Stromal cell of bone marrow (primary cell): ENCODE data around the gene SIN3A.
"Not testable (repeated sequence)": the region's sequence is repeated elsewhere in the genome, so short reads cannot be mapped to it uniquely, and the experiment has no call there.

Experiments
- DNase-seq: peaks from one replicate; pipeline ENCODE4 v3.0.0-alpha.2; 2012; ENCODE audit warnings: low read depth

Gene SIN3A

DNA sequence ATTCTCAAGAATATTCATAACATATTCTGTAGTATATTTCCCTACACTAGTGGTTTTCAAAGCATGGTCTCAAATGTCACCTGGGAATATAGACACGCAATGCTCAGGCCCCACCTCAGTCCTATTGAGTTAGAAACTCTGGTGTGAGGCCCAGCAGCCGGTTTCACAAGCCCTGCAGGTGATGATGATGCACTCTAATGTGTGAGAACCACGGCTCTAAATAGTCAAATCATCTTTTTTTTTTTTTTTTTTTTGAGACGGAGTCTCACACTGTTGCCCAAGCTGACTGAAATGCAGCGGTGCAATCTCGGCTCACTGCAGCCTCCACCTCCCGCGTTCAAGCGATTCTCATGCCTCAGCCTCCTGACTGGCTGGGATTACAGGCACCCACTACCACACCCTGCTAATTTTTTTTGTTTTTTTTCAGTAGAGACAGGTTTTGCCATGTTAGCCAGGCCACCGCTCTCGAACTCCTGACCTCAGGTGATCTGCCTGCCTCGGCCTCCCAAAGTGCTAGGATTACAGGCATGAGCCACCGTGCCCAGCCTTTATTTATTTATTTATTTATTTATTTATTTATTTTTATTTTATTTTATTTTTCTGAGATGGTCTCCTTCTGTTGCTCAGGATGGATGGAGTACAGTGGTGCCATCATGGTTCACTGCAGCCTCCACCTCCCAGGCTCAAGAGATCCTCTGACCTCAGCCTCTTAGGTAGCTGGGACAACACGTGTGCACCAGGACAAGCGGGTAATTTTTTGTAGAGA lies 117.7 kb downstream of the SIN3A start:
- DNase-seq: not testable (repeated sequence)

DNA sequence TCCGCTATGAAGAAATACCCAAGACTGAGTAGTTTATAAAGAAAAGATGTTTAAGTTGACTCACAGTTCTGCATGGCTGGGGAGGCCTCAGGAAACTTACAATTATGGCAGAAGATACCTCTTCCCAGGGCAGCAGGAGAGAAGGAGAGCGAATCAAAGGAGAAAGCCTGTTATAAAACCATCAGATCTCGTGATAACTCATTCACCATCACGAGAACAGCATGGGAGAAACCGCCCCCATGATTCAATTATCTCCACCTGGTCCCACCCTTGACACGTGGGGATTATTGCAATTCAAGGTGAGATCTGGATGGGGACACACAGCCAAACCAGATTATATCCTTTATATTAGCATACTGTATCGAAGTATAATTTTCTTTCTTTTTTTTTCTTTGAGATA lies 119.4 kb downstream of the SIN3A start:
- not testable (repeated sequence) for DNase-seq

DNA sequence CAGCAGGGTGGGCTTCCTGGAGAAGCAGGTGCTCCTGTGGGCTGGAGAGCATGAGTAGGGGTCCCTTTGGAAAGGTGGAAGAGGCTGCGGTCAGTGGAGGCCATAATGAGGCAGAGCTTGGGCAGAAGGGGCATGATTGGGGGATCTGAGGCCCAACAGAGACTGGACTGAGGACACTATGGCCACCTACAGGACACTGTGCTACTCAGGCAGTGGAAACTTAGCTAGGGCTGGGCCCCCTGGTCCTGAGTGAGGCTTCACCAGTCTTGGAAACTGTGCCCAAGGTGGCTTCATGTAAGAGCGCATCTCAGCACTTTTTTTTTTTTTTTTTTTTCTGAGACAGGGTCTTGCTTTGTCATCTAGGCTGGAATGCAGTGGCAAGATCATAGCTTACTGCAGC lies 121.9 kb downstream of the SIN3A start:
- no peak for DNase-seq

DNA sequence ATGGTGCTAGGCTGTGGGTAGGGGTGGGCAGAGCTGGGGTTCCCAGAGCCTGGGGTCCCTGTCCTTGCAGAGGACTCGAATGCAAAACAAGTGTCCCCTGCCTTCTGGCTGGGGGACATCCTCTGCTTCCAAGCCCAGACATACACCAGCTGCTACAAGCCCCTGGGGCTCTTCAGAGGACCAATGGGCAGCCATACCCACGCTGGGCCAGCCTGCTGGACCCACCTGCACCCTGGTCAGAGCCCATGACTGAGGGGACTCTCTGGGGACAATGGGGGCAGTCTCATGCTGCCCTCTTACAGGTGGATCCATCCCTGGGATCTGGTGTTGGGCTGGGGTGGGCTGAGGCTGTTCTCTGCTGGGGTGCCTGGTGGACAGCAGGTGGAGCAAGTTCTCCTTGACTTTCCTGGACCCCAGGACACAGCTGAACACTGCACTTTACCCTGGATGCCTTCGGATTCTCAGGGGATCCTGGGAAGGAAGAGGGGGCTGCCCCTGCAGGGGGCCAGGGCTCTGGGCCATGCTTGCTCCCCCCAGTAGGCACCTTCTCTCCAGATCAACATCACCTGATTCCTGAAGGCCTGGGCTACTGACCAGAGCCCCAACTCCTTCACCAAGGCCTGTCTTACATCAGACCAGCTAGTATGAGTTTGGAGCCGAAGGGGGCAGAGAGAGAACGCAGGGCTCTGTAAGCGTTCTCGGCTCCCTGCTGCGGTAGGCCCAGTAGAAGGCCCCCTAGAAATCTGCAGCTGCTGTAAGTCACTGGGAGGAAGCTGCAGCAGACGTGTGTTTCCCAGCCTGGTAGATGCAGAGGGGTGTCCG lies 122.8 kb downstream of the SIN3A start:
- no peak for DNase-seq

DNA sequence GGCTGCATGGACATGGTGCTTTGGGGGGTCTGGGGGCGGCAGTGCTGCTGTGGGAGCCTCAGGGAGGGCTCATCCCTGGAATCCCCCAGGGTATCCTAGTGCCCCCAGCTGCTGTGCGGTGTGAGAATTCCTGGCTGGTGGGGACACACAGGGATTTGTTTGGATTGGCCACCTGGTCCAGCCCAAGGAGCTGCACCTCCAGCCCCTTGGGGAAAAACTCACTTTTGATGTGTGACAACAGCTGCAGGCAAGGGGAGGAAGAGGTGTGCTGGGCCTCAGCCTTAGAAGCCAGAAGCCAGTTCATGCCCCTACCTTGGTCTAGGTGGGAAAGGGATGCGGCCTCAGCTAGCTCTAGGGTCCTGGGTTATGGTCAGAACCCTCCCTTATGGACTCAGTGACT lies 124.0 kb downstream of the SIN3A start:
- DNase-seq: no peak

DNA sequence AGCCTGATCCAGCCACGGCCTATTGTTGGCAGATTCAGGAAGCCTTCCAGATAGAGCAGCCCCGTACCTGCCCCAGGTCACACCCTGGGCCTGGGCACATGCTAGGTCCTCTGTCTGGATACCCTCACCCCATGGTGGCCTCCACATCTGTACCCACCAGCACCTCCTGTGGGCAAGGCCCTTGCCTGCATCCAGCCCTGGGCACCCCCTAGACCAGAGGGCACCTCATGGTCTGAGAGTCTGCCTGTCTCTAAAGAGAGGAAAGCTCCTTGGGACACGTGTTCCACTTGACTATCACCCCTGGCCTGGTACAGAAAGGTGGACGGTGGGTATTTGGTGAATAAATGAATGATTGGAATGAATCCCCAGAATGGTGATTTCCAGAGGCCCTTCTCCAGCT lies 124.5 kb downstream of the SIN3A start:
- no peak for DNase-seq

DNA sequence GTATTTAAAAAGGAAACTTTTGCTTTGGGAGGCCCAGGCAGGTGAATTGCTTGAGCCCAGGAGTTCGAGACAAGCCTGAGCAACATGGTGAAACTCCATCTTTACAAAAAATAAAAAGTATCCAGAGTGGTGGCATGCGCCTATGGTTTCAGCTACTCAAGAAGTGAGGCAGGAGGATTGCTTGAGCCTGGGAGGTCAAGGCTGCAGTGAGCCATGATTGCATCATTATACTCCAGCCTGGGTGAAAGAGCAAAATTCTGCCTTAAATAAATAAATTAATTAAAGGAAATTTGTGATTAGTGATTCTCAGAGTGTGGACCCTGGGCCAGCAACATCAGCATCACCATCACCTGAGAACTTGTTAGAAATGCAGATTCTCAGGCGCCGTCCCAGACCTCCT lies 125.6 kb downstream of the SIN3A start:
- no peak for DNase-seq

DNA sequence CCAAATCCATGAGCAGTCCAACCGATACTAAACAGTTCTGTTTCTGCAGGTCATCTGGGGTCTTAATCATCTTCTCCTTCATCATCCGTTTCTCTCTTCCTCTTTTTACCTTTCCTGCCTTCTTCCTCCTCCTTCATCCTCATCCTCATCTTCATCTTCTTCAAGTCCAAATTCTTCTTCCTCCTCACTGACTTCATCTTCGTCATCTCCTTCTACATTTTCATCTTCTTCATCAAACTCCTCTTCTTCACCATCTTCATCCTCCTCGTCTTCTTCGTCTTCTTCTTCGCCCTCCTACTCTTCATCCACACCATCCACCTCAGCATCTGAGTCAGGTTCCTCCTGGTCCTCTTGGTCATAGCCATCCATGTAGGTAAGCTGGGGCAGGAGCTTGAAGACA lies 129.8 kb downstream of the SIN3A start:
- DNase-seq: no peak
